Activated CD4-positive, alpha-beta T cell treated with anti-CD3 and anti-CD28 coated beads, Interleukin-2, amount 50 U/mL, for 1 hour (primary cell): Measurements from ENCODE around the gene WASF2.
"Not testable (repeated sequence)": the region's sequence is repeated elsewhere in the genome, so short reads cannot be mapped to it uniquely, and the experiment has no call there.

Experiments used
- DNase-seq: peaks from one replicate; pipeline ENCODE4 v3.0.0-alpha.2; 2020

Gene WASF2, protein sequence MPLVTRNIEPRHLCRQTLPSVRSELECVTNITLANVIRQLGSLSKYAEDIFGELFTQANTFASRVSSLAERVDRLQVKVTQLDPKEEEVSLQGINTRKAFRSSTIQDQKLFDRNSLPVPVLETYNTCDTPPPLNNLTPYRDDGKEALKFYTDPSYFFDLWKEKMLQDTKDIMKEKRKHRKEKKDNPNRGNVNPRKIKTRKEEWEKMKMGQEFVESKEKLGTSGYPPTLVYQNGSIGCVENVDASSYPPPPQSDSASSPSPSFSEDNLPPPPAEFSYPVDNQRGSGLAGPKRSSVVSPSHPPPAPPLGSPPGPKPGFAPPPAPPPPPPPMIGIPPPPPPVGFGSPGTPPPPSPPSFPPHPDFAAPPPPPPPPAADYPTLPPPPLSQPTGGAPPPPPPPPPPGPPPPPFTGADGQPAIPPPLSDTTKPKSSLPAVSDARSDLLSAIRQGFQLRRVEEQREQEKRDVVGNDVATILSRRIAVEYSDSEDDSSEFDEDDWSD

DNA sequence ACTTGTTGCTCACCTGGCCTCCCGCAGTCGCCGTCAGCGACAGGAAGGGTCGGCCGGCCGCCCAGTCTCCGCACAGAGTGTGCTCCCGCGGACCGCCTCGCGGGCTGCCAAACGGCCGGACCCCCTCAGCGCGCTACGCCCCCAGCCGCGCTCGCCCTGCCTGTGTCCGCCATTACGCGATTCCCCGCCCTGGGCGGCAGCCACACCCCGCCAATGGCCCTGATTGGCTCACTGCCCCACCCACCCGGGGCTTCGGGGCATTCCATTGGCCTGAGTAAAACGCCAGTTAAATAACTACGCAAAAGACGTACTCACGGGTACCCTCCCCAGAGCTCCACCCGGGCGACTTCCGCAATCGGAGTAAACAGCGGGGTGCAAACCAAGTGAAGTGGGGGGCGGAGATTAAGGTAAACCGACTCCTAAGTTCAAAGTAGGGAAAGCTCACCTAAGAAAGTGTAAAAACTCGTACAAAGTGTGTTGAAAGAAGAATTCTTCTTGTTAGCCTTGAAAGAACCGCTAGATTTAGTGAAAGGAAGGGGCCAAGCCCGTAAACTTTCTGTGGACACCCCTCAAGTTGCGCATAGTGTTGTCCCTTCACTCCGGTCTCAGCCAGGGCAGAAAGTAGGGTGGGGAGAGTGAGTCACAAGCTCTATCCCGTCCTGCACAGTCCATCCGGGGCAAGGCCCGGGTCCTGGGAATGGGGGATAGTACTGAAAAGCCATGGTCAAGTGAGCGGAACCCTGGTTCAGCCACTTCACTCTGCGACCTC lies at the start of gene WASF2:
Gene WASF2, minus strand, starts transcription at position 195 of the 769 bp plus-strand sequence. CDS start 61,277 bp downstream, outside the sequence.
- DNase-seq, result peak; percentile 95

DNA sequence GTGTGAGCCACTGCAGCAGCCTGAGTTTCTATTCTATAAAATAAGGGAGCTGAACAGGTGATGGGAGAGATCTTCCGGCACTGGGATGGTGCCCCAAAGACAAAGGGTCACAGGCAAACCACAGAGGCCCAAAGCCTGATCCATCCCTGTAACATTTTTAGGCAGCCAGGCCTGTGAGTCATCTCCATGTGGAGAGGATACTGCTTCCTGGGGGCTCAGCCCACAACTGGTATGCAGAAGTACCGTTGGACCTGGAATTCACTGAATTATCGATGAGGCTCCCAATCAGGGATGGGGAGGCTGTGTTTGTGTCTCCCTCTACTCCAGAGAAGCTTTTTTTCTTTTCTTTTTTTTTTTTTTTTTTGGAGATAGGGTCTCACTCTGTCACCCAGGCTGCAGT lies 48.8 kb upstream of the WASF2 start:
- DNase-seq, result no peak

DNA sequence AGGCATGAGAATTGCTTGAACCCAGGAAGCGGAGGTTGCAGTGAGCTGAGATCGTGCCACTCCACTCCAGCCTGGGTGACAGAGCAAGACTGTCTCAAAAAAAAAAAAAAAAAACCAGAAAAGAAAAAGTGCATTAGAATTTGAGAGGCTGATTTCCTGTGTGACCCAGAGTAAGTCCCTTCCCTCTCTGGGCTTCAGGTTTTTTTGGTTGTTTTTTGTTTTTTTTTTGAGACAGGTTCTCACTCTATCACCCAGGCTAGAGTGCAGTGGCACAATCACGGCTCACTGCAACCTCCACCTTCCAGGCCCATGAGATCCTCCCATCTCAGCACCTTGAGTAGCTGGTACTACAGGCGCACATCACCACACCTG lies 48.3 kb upstream of the WASF2 start:
- DNase-seq, result not testable (repeated sequence)

DNA sequence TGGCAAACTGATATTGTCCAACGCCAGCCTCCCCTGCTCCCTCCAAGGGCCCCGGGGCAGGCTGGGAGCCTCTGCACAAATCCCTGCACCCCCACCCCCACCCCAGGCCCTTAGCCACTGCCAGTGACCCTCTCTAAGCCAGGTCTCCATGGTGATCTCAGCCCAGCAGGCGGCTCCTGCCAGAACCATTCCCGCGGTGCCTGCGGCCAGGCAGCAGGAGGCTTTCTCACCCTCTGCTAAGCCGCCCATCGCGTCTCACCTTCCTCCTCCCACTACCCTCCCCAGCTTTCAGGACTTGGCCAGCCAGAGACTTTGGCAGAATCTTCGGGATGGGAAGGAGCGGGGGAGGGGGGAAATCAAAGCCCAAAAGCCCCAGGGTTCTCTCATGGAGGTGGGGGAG lies 46.8 kb upstream of the WASF2 start:
- no peak for DNase-seq

DNA sequence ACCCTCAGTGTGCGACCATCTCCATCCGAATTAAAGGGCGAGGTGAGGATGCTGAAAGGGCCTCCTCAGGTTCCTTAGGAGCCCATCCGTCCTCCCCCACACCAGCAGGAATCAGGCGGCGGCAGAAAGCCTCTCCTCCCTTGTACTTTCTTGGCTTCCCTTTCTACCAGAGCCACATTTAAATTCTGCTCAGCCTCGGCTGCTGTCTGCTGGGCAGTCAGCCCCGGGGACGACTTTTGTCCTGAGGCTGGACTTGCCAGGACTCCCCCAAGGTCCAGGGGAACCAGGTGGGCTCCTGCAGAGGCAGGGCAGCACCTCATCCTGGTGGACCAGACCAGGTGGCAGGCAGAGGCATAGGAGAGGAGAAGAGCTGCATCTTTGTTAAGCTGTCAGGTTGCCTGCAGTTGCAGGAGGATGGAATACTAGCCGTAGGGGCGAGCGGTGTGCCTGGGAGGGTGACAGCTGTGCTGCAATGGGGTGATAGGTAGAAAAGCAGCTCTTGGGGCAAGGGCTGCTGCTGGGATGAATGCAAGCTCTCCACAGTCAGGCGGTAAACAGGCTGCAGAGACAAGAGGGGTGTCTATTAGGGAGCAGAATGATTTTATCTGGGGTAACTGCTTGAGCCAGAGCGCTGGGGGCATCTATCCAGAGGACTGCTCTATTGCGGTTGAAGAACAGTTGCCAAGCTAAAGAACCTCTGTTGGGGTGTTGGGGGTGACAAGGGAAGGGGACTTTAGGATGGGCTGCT lies 46.2 kb upstream of the WASF2 start:
- no peak for DNase-seq

DNA sequence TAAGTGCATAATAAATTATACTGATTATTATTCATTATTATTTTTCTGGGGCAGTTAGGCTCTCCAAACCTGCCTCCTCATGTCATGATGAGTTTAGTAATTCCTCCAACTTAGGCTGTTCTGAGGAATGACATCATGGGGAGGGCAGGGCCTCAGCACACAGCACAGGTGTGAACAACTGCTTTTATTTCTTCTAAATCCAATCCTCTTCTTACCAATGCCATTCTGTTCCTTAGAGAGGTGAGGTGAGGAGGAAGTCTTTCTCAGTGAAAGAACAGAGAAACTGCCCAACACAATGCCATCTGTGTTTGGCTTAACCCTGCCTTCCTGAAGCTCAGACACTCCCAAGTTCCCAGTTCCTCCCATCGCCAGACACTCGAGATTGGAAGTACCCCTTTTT lies 45.4 kb upstream of the WASF2 start:
- no peak for DNase-seq

DNA sequence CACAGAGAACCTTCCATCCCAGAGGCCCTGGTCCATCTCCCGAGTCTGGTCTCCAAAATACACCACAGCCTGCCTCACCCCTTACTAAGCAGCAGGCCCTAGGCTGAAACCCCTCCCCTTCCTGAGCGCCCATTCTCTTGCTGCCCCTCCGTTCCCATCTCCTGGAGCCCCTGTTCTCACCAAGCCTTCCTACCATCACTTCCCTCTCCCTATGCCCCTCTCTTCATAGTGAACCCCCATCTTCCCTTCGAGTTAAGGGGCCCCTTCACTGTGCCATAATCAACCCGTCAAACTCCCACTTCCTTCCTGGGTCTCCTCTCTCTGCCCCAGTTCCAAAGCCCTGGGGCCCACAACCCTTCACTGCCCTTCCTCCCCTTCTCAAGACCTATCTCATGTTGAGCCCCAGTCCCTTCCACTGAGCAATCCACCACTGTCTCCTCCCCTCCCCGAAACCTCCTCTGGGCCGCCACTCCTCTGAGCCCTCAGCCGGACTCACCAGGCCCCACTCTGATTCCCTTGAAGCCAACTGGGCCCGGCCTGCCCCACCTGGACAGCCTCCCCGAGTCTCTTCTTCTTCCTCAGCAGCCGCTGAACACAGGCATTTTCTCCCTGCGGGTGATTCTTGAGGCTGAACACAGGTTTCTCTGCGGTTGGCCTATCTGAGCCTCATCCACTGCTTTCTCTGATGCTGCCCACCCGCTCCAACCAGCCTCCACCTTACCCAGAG lies 42.2 kb upstream of the WASF2 start:
- no peak for DNase-seq

DNA sequence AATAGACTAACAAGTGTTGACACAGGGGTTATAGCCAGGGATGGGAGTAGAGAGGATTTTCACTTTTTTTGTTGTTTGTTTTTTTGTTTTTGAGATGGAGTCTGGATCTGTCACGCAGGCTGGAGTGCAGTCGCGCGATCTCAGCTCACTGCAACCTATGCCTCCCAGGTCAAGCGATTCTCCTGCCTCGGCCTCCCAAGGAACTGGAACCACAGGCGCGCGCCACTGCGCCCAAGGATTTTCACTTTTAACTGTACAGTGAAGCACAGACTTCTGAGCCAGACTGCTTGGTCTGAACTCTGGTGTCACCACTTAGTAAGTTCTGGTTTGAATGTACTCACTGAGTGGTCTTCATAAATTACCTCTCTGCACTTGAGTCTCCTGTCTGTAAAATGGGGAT lies 40.2 kb upstream of the WASF2 start:
- no peak for DNase-seq

DNA sequence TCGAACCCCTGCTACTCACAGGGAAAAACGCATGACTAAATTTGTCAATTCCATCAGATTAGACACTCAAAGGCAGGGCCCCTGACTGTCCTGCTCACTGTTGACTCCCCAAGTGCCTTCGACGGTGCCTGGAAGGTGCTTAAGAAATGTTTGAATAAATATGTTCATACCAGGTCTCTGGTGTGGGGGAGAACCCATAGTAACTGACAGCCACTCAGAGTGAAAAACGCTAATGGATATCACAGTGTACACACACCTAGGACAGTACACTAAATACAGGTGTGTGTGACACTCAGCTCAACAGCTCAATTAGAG lies 39.7 kb upstream of the WASF2 start:
- DNase-seq, result no peak

DNA sequence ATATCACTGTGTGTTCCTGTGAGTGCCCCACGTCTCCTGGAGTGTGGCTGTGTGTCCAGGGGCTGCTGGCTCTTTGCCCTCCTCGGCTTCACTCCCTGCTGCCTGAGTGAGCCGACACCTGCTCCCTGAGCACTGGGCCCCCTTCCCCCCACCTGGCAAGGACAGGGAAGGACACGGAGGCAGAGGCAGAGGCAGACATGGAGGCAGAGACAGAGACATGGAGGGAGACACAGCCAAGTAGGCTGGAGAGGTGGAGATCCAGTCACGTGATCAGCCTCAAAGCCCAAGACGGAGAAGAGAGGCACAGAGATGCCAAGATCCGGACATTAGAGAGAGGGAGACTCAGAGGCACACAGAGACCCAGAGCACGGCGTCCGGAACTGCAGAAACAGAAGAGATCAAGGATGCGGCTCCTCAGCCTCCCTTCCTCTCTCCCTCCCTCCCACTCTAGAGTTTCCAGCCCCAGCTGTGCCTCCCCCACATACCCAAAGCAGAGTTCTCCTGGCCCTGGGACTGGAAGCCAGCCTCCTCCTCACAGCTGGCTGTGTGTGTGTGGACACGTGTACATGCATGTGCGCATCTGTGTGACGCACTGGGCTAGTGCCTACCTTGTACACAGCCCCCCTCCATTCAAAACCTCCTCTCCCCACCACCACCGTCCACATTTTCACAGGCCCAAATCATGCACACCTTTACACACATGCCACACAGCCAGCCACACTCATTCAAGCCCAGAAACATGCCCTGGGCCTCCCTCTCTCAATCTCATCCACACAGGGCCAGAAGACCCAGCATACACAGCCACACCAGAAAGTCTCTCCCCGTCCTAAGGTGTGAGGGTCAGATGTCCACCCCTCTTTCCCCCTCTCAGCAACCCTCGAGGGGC lies 39.1 kb upstream of the WASF2 start:
- no peak for DNase-seq

DNA sequence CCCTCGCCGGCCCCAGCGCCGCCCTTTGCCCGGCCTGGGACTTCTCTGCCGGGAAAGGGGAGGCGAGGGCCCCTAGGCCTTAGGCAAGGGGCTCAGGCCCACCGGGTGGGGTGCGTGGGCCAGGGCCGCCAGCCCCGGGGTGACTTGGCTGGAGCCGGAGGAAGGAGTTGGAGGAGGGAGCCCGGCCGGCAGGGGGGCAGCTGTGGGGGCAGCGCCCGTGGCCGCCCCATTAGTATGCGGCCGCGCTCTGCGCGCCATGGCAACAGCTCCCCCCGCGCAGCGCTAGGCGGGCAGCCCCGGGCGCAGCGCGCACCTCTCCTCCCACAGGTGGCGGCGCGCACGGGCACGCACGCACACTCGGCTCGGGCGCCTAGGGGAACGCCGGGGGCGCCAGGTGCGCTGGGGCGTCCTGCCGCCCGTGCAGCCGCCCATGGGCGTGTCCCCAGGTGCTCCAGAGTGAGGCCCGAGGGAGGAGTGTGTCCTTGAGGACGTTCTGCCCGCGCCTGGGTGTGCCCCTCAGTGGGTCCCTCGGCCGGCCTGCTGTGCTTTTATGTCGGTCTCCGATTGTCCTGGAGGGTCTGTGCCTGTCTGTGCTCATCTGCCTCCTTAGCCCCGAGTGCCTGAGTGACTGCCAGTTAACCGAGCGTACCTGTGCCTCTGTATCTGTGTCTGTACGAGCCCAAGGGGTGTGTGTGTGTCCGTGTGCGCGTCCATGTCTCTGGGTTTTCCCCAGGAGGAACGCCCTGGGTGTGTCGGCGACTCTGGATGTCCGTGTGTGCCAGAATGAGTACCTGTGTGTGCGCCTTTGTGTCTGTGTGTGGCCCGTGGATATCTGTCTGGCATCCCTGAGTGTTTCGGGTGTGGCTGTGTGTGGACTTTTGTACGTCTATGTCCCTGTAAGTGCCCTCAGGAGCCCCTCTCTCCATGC lies 38.2 kb upstream of the WASF2 start:
- peak; percentile 54 for DNase-seq

DNA sequence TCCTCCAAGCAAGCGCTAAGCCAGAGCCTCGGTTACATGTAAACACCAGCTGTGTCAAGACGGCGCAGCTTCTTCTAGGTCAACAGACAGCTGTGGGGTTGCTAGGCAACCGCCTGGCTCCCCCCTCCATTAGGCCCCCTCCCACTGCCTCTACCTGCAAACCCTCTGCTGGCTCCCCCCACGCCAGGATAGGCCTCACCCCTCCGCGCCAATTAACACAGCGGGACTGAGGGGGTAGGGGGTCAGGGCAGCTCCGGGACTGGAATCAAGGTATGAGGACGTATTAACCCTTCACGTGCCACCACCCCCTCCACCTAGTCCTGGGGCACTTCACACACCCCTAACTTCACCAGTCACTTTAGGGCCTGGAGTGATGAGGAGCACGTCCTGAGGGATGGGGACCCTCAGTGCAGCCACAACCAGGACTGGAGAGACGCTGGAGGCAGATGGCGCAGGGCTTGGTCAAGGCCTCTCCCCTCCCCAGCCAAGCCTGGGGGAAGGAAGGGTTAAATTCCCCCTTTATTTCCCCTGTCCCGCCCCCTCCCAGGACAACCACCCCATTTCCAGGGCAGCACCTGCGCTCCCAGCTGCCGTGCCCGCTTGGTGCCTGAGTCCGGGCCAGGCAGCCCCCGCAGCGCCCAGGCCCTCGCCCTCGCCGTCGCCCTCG lies 37.4 kb upstream of the WASF2 start:
- DNase-seq, result peak; percentile 65

DNA sequence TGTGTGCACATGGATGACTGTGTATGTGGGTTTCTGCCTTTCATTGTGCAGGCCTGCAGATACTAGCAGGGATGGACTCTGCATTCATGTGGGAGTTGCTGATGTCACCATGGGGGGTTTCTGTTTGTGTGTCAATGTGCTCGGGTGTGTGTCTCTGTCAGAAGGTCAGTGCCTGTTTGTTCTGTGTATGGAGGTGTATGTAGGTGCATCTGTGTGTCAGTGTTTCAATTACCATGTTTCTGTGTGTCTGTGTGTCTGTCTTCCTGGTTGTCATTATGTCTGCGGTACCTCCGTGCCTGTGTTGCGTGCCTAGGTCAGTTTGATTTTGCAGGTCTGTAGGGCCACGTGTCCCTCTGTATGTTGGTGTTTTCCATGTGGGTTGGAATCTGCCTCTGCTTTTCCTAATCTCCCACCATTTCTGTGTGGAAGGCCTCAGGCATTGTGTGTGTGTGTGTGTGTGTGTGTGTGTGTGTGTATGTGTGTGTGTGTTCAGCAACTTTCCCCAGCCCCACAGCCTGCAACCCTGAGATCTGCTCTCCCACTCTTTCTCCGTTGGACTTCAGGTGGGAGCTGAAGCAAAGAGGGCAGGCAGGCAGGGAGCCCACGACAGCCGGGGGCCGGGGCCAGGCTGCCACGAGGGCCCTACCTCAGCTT lies 36.7 kb upstream of the WASF2 start:
- DNase-seq, result no peak

DNA sequence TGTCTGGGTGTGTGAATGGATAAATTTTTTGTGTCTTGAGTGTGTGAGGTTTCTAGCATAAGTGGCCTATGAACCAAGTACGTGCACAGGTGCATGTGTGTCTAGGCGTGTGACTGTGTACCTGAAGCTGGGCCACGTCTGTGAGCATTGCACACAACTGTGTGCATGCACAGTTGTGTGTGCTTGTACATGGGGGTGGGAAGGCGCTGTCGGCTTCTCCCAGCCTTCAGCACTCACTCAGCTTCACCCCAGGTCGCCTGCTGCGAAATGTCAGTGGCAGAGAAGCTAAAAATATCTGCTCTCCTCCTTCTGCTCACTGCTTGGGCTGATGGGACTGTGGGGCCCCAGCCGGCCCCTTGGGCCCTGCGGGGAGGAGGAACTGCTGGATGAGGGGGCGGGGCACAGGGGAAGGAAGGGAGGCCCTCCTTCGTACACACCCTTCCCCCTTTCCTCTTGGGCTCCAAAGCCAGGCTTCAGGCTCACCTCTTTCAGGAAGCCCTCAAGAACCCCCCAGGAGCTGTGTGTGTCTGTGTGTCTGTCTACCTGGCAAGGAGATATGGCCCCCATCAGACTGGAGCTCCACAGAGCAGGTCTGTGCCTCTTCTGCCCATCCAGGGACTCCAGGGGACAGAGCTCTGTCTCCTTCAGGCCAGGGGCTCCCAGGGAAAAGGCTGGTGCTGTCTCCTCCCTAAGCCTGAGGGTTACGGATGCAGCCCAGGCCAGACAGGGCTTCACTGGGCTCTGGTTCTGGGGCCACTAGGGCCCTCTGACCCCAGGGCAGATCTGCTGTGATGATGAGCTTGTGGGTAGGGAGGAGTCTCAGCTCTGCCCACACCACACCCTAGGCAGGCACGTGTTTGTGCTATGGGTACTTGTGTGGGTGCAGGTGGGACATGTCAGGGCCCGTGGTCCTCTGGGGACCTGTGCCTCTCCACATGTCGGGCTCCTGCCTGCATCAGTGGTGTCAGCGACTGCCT lies 35.6 kb upstream of the WASF2 start:
- peak; percentile 35 for DNase-seq

DNA sequence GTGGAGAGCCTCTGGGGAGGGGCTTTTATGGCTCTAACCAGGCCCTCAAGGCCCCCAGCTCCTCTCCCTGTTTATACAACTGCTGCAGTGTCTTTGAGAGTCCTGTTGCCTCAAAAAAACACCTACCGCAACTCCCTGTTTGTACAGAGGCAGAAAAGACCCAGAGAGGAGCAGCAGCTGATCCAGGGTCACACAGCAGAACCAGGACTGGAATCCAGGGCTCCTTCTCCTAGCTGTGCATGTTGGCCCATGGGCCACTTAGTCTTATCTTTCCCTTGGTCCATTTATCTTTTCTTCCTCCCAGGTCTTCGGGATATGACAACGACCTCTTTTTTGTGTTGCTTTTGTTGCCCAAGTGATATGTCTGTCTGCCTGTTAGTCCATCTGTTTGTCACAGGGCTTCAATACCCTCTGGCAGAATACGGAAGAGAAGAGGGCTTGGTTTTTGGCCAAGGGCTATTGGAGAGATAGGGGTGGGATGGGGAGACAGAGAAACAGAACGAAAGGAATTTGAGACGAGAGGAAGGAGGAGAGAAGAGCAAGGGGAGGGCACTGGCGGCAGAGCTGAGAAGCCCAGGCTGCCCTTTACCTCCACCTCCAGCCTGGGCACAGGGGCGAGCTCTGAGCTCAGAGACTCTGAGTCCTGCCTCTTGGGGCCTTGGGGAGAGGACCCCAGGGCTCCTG lies 33.5 kb upstream of the WASF2 start:
- no peak for DNase-seq

DNA sequence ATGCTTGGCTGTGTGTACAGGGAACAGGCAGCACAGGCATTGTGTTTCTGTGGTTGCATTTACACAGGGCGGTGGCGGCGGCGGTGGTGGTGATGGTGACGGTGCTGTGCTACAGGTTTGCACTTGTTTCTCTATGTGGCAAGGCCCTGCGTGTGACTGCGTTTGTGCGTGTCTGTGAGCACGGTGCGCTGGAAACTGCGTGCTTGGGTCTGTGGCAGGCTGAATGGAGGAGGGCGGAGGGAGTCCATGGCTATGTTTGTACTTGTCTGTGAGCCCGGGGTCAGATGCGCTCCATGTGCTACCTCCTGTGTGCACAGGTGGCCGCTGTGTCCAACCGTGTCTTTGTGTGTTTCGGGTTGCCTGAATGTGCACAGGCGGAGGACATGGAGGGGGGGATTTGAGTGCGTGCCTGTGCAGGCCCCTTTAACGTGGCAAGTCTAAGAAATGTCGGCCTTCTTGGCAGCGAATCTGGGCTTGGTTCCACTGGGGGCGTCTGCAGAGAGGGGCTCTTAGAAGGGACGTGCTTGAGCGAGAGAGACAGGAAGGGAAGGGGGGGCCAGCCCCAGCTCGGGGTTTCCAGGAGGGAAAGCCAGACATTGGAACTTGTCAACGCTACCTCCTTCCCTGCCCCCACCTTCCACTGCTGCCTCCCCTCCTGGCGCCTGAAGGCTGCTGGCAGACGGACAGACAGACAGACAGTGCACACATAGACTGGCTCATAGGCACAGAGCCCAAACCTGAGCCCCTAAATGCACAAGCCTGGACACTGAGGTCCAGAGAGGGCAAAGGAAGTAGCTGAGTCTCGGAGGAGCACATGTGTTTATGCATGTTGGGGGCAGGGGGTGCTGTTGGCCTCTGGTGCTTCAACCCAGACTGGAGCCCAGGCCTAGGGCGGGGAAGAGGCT lies 32.7 kb upstream of the WASF2 start:
- peak; percentile 76 for DNase-seq
